GM23338 (cell line): ENCODE results near the gene PGBD2. TPM values are rescaled to one million over a fixed set of nuclear protein-coding genes. Genes with fewer than 3 reads are reported as not detected.

Source experiments
- polyA plus RNA-seq: library from polyadenylated mRNA; unstranded; fragments of >200 nt; fragmentation: Nextera tagmentation; extraction: Ambion mirVana; gene quantifications from 2 replicates; pipeline ENCODE4 v1.2.1, GENCODE V29; 2016
- small RNA-seq: library from RNA; depleted of rRNA; stranded (forward); fragments of <200 nt; gene quantifications from one replicate; pipeline ENCODE3, GENCODE V24; 2014; ENCODE audit warnings: low replicate concordance
- total RNA-seq: library from RNA; depleted of rRNA; stranded (reverse); fragments of >200 nt; shearing (Covaris generic); gene quantifications from 2 replicates; pipeline ENCODE4 v1.2.3, GENCODE V29; 2014; rRNA removed

The PGBD2 gene
- total and polyA plus RNA-seq, 2 experiments from 2014 or later: 4.8 to 10.2 TPM

Small RNA genes within 50 kb of the gene (small RNA-seq; reads per million reads assigned to genes)
- not detected for gene RNU6-1205P

Other genes starting within 250 kb of the PGBD2 start
- not detected in 2 replicates for gene OR14I1, start 203.5 kb upstream of the PGBD2 start, total RNA-seq
- gene OR14I1, start 203.5 kb upstream of the PGBD2 start, polyA plus RNA-seq: not detected in 2 replicates
- not detected in 2 replicates for gene LYPD8, start 150.5 kb upstream of the PGBD2 start, total RNA-seq
- not detected in 2 replicates for gene LYPD8, start 150.5 kb upstream of the PGBD2 start, polyA plus RNA-seq
- 16.8 and 26.1 TPM in 2 replicates for gene SH3BP5L, start 80.3 kb upstream of the PGBD2 start, total RNA-seq
- 2.8 and 3.9 TPM in 2 replicates for gene SH3BP5L, start 80.3 kb upstream of the PGBD2 start, polyA plus RNA-seq
- 26.3 and 39.7 TPM in 2 replicates for gene ZNF672, start 68.0 kb upstream of the PGBD2 start, total RNA-seq
- 9.0 and 10.3 TPM in 2 replicates for gene ZNF672, start 68.0 kb upstream of the PGBD2 start, polyA plus RNA-seq
- gene ZNF692, start 47.1 kb upstream of the PGBD2 start, total RNA-seq: 34.4 and 57.1 TPM in 2 replicates
- 38.3 and 41.2 TPM in 2 replicates for gene ZNF692, start 47.1 kb upstream of the PGBD2 start, polyA plus RNA-seq